Measurements from ENCODE around the gene HP. TPM values are rescaled to one million over a fixed set of nuclear protein-coding genes. Genes with fewer than 3 reads are reported as not detected.

Gene HP
- total RNA-seq, 1 donor from 2014 or later, result not detected

DNA sequence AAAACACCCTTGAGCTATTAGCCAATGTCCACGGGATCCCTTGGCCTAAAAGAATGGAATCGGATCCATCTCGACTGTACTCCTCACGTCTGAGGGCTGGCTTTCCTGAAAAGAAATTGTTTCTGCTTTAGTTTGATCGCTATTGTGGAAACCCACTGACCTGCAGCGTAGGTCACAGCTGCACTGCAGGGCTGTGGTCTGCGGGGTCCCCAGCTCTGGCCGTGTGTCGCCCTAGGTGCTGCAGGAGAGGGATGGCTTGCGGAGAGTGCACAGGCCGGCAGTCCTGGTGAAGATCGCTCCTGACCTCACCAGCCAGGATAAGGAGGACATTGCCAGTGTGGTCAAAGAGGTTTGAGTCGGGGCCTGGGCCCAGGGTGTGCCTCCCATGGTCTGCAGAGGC, 32.2 kb upstream of the HP start:
- TF ChIP-seq, protein P1, sequence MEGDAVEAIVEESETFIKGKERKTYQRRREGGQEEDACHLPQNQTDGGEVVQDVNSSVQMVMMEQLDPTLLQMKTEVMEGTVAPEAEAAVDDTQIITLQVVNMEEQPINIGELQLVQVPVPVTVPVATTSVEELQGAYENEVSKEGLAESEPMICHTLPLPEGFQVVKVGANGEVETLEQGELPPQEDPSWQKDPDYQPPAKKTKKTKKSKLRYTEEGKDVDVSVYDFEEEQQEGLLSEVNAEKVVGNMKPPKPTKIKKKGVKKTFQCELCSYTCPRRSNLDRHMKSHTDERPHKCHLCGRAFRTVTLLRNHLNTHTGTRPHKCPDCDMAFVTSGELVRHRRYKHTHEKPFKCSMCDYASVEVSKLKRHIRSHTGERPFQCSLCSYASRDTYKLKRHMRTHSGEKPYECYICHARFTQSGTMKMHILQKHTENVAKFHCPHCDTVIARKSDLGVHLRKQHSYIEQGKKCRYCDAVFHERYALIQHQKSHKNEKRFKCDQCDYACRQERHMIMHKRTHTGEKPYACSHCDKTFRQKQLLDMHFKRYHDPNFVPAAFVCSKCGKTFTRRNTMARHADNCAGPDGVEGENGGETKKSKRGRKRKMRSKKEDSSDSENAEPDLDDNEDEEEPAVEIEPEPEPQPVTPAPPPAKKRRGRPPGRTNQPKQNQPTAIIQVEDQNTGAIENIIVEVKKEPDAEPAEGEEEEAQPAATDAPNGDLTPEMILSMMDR (IDR thresholded peaks at IDR 0.05), result no peak
- Mint-ChIP-seq H3K27me3 (ENCODE audit: low read depth) (no peaks in the 10 kb centered on the region), H3K36me3 (ENCODE audit: low read depth) (peaks cover 20% of the 10 kb centered on the region), H3K27ac (ENCODE audit: unreplicated experiment) (no peak overlapping the region), H3K9me3 (ENCODE audit: low read depth) (no peaks in the 10 kb centered on the region), H3K4me3 (ENCODE audit: unreplicated experiment) (no peak overlapping the region), H3K4me1 (ENCODE audit: low read depth) (no peaks in the 10 kb centered on the region)
- DNase-seq (ENCODE audit: low spot score), result no peak

DNA sequence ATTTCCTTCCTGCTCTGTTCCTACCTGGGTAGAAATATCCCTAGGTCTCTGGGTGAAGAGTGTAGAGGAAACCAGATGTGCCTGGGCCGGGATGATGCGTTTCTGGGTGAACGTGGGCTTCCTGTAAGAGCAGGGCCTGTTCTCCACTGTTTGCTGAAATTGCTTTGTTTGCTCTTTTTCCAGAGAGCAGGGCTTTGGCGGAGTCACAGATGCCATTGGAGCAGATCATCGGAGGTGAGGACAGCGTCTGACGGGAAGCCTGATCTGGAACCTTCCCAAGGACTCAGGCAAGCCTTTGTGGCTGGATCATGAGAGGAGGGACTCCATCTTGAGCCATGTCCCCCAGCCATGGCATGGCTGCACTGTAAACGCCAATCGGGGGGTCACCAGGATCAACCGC, 30.3 kb upstream of the HP start:
- no peak overlapping the region for H3K4me3 Mint-ChIP-seq (ENCODE audit: unreplicated experiment)
- TF ChIP-seq, protein P1 (IDR thresholded peaks at IDR 0.05), result no peak
- DNase-seq (ENCODE audit: low spot score), result no peak
- H3K9me3 Mint-ChIP-seq (ENCODE audit: low read depth), result no peaks in the 10 kb centered on the region
- H3K36me3 Mint-ChIP-seq (ENCODE audit: low read depth), result peaks cover 17% of the 10 kb centered on the region
- no peaks in the 10 kb centered on the region for H3K27me3 Mint-ChIP-seq (ENCODE audit: low read depth)
- no peaks in the 10 kb centered on the region for H3K4me1 Mint-ChIP-seq (ENCODE audit: low read depth)
- no peak overlapping the region for H3K27ac Mint-ChIP-seq (ENCODE audit: unreplicated experiment)

DNA sequence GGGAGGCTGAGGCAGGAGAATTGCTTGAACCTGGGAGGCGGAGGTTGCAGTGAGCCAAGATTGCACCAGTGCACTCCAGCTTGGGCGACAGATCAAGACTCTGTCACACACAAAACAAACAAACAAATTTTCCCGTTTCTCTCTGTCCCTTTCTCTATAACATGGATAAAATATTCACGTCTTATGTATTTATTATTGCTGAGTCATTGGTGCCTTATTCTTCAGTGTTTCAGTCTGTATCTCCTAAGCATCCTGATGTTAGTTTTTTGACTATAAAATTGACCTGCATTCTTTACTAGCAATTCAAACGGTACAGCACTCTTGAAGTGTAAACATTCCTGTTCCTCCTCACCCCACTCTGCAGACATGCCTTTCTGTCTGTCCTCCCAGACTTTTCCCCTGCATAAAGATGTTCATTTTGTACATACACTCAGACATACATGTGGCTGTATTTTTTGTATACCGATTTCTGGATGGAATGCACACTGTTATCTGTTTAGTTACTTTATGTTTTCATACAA, 29.4 kb upstream of the HP start:
- TF ChIP-seq, protein P1 (IDR thresholded peaks at IDR 0.05), result no peak
- Mint-ChIP-seq H3K36me3 (ENCODE audit: low read depth) (peaks cover 17% of the 10 kb centered on the region), H3K27ac (ENCODE audit: unreplicated experiment) (no peak overlapping the region), H3K9me3 (ENCODE audit: low read depth) (no peaks in the 10 kb centered on the region), H3K4me1 (ENCODE audit: low read depth) (no peaks in the 10 kb centered on the region), H3K4me3 (ENCODE audit: unreplicated experiment) (no peak overlapping the region), H3K27me3 (ENCODE audit: low read depth) (no peaks in the 10 kb centered on the region)
- DNase-seq (ENCODE audit: low spot score), result no peak

DNA sequence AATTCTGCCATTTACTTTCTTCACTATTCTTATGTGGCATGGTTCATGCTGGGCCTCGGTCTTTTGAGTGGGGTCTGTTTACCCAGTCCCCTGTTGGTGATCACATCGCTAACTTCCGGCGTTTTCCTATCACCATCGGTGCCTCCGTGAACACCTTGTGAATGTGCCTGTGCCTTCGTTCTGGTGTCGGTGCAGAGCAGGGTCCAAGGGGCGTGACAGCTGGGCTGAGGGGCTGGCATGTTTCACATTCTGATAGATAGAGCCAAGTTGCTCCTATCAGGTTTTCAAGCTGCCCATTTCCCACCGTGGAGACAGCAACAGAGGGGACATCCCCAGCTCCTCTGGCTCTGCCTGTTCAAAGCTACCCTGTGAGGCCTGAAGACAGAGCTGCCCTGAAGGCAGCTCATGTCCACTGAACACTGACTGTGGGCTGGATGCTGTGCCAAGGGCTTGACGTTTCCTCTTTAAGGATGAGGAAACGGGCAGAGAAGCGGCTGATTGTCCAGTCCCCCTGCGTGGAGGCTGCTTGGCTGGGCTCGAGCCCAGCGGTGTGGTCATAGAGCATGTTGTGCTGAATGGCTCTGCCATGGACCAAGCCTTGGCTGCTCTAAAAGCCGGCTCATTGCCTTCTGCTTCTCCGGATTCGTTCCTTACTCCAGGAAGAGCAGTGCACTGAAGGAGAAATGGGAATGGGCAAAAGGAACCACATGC, 28.7 kb upstream of the HP start:
- no peak overlapping the region for H3K4me3 Mint-ChIP-seq (ENCODE audit: unreplicated experiment)
- H3K27ac Mint-ChIP-seq (ENCODE audit: unreplicated experiment), result no peak overlapping the region
- no peaks in the 10 kb centered on the region for H3K9me3 Mint-ChIP-seq (ENCODE audit: low read depth)
- TF ChIP-seq, protein P1 (IDR thresholded peaks at IDR 0.05), result no peak
- H3K4me1 Mint-ChIP-seq (ENCODE audit: low read depth), result no peaks in the 10 kb centered on the region
- H3K27me3 Mint-ChIP-seq (ENCODE audit: low read depth), result no peaks in the 10 kb centered on the region
- peaks cover 17% of the 10 kb centered on the region for H3K36me3 Mint-ChIP-seq (ENCODE audit: low read depth)
- no peak for DNase-seq (ENCODE audit: low spot score)

DNA sequence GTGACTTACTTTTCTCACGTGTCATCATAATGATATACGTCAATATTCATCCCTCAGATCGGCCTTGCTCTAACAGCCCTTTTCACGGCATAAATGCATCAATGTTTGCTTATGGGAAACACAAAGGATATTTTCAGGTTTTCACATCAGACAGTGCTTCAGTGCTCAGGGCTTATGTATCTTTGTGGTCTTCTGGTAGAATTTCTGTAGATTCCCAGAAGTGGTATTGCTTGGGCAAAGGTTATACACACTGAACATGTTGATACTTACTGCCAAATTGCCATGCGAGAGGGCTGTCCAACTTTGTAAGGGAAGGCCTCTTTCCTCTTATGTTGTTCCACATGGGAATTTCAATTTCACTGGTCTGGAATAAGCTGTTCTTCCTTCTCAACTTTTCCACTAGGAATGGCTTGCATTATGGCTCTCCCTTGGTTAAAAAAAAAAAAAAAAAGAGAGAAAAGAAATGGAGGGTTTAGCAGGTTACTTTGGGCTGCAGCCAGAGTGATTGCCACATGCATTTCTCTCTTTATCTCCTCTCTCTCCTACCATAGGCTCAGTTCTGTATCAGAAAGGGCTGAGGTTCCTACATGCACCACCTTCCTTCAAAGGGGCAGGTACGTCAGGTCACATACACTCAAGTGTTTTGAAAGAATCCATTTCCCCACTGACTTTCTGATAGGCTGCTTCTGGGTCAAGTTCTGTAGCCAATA, 26.5 kb upstream of the HP start:
- Mint-ChIP-seq H3K9me3 (ENCODE audit: low read depth) (no peaks in the 10 kb centered on the region), H3K27me3 (ENCODE audit: low read depth) (no peaks in the 10 kb centered on the region), H3K4me1 (ENCODE audit: low read depth) (no peaks in the 10 kb centered on the region), H3K36me3 (ENCODE audit: low read depth) (peaks cover 12% of the 10 kb centered on the region), H3K4me3 (ENCODE audit: unreplicated experiment) (no peak overlapping the region), H3K27ac (ENCODE audit: unreplicated experiment) (no peak overlapping the region)
- no peak for DNase-seq (ENCODE audit: low spot score)
- TF ChIP-seq, protein P1 (IDR thresholded peaks at IDR 0.05), result no peak
